Glutamatergic neuron (in vitro differentiated cells): ENCODE measurements around the gene UPK3A. TPM values are rescaled to one million over a fixed set of nuclear protein-coding genes. Genes with fewer than 3 reads are reported as not detected.
A peak's percentile ranks its signal among the peaks of the same experiment; 100 is the strongest.

Experiments
- DNase-seq: peaks from one replicate; pipeline ENCODE4 v3.0.0; 2022
- H3K27ac Mint-ChIP-seq: one replicate; pipeline ENCODE4 v1.8.0; 2020; ENCODE audit warnings: mild to moderate bottlenecking, mixed read lengths, inconsistent platforms; ENCODE audit not compliant: unreplicated experiment
- H3K27me3 Mint-ChIP-seq: one replicate; pipeline ENCODE4 v1.8.0; 2020; ENCODE audit warnings: mild to moderate bottlenecking, moderate library complexity, mixed read lengths, inconsistent platforms; ENCODE audit not compliant: unreplicated experiment
- H3K36me3 Mint-ChIP-seq: one replicate; pipeline ENCODE4 v1.8.0; 2020; ENCODE audit warnings: mild to moderate bottlenecking, mixed read lengths, inconsistent platforms; ENCODE audit not compliant: unreplicated experiment
- H3K4me1 Mint-ChIP-seq: one replicate; pipeline ENCODE4 v1.8.0; 2020; ENCODE audit warnings: mild to moderate bottlenecking, low read depth, mixed read lengths, inconsistent platforms; ENCODE audit not compliant: unreplicated experiment
- H3K4me3 Mint-ChIP-seq: one replicate; pipeline ENCODE4 v1.8.0; 2020; ENCODE audit warnings: mild to moderate bottlenecking, mixed read lengths, inconsistent platforms; ENCODE audit not compliant: unreplicated experiment
- H3K9me3 Mint-ChIP-seq: one replicate; pipeline ENCODE4 v1.8.0; 2020; ENCODE audit warnings: mild to moderate bottlenecking, moderate library complexity, mixed read lengths, inconsistent platforms; ENCODE audit not compliant: unreplicated experiment
- total RNA-seq: library from RNA; stranded (reverse); fragmentation: NEBNext Ultra II Directional; extraction: Animal tissue kit (Norgen Biotek cat#: 25700); gene quantifications from one replicate; pipeline ENCODE4 v1.2.1, GENCODE V29; 2021; ENCODE audit not compliant: unreplicated experiment
- TF ChIP-seq, protein P1 (sequence below): fragments of 200-600 bp; sonication (generic); IDR thresholded peaks from one replicate; pipeline ENCODE4 v1.5.0; 2021; ENCODE audit not compliant: partially characterized antibody, unreplicated experiment

The UPK3A gene
- total RNA-seq, 1 donor from 2014 or later: not detected

DNA sequence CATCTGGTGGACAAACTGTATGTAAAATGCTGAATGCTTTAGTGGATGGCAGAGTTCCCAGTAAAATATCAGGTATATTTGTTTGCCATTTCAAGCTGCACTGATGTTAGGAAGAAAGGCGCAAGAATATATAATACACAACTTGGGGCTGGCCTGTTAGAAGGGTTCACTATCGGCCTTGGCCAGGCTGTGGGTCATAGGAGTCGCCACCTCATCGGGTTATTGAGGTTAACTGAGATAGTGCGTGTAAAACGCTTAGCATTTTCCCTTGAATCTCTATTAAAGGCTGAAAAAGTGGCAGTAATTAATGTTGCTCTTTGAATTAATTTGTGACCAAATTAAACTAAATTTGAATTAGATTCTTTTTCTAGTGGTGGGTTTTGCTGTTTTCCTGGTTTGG, 30.0 kb downstream of the UPK3A start:
- Mint-ChIP-seq H3K4me3 (no peak overlapping the region), H3K4me1 (peaks cover 17% of the 10 kb centered on the region), H3K27ac (no peak overlapping the region), H3K36me3 (no peaks in the 10 kb centered on the region), H3K9me3 (peaks cover 6% of the 10 kb centered on the region), H3K27me3 (peaks cover 3% of the 10 kb centered on the region)
- no peak for DNase-seq
- TF ChIP-seq, protein P1, sequence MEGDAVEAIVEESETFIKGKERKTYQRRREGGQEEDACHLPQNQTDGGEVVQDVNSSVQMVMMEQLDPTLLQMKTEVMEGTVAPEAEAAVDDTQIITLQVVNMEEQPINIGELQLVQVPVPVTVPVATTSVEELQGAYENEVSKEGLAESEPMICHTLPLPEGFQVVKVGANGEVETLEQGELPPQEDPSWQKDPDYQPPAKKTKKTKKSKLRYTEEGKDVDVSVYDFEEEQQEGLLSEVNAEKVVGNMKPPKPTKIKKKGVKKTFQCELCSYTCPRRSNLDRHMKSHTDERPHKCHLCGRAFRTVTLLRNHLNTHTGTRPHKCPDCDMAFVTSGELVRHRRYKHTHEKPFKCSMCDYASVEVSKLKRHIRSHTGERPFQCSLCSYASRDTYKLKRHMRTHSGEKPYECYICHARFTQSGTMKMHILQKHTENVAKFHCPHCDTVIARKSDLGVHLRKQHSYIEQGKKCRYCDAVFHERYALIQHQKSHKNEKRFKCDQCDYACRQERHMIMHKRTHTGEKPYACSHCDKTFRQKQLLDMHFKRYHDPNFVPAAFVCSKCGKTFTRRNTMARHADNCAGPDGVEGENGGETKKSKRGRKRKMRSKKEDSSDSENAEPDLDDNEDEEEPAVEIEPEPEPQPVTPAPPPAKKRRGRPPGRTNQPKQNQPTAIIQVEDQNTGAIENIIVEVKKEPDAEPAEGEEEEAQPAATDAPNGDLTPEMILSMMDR: no peak

DNA sequence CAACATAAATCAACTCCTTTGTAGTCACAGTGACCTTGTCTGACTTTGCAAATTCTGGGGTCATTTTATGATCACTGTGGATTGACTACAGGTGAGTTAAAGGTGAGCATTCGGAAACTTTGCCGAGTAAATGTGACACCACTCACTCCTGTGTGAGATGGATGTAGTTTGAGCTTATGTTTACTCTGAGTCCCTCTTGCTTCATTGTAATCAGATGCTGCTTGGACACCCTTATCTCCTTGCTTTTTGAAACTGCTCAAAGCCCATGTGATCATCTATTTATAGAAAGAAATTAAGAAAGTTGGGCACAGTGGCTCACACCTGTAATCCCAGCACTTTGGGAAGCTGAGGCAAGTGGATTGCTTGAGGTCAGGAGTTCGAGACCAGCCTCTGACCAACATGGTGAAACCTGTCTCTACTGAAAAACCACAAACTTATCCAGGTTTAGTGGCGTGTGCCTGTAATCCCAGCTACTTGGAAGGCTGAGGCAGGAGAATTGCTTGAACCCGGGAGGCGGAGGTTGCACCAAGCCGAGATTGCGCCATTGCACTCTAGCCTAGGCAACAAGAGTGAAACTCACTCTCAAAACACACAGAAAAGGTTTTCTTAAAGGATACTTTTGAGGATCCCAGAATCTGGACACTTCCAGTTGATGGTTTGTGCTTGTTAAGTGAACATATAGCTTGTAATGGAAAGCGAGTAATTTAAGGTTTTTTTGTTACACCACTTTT, 32.2 kb downstream of the UPK3A start:
- TF ChIP-seq, protein P1: no peak
- Mint-ChIP-seq H3K4me1 (peaks cover 17% of the 10 kb centered on the region), H3K9me3 (no peaks in the 10 kb centered on the region), H3K27me3 (no peaks in the 10 kb centered on the region), H3K27ac (no peak overlapping the region), H3K4me3 (no peak overlapping the region), H3K36me3 (no peaks in the 10 kb centered on the region)
- no peak for DNase-seq

DNA sequence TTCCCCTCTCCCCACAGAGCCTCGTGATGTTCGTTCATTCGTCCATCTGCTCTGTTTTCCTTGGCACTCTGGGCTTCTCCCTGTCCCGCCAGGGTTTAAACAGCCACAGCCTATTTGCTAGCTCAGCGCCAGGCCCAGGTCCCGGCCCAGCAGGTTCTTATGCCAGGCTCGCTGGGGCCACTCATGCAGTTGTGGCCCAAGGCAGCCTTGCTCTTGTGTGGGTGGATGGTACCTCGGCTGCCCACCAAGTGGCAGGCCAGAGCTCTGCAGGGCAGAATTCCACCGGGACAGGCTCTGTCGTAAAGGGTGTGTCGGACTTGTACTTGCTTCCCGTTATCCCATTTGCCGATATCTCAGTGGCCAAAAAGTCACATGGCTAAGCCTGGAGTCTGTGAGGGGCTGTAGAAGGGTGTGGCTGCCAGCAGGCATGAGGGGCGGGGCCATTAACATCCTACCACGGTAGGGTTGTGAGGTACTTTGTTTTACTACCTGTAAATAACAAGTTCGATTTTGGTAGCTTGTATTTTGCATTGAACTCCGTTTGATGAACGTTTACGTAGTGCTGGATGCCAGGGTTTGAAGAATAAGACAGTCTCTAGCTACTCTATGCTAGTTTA, 32.9 kb downstream of the UPK3A start:
- peaks cover 17% of the 10 kb centered on the region for H3K4me1 Mint-ChIP-seq
- no peak overlapping the region for H3K4me3 Mint-ChIP-seq
- peak; percentile 58 for DNase-seq
- H3K27me3 Mint-ChIP-seq: peaks cover 1% of the 10 kb centered on the region
- no peak overlapping the region for H3K27ac Mint-ChIP-seq
- H3K9me3 Mint-ChIP-seq: no peaks in the 10 kb centered on the region
- H3K36me3 Mint-ChIP-seq: no peaks in the 10 kb centered on the region
- TF ChIP-seq, protein P1: no peak

DNA sequence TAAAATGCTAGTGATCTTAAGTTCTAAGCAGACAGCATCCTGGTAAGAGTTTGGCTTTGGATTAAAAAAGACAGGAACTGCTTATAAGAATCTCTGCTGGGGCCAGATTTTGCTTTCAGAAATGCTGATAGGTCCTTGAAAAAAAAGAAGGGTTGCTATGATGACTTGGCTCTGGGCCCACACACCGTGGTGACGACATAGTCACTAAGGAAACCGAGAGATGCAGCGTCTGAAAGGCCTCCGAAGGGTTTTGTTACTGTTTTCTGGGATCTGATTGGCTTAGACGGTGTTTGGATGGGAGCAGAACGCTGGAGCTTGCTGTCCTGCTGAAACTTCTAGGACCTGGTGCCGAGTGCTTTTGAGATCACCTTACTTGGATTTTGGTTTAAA, 33.4 kb downstream of the UPK3A start:
- no peak overlapping the region for H3K27ac Mint-ChIP-seq
- H3K4me3 Mint-ChIP-seq: no peak overlapping the region
- H3K9me3 Mint-ChIP-seq: no peaks in the 10 kb centered on the region
- peaks cover 1% of the 10 kb centered on the region for H3K27me3 Mint-ChIP-seq
- no peaks in the 10 kb centered on the region for H3K36me3 Mint-ChIP-seq
- TF ChIP-seq, protein P1: no peak
- peaks cover 17% of the 10 kb centered on the region for H3K4me1 Mint-ChIP-seq
- no peak for DNase-seq

DNA sequence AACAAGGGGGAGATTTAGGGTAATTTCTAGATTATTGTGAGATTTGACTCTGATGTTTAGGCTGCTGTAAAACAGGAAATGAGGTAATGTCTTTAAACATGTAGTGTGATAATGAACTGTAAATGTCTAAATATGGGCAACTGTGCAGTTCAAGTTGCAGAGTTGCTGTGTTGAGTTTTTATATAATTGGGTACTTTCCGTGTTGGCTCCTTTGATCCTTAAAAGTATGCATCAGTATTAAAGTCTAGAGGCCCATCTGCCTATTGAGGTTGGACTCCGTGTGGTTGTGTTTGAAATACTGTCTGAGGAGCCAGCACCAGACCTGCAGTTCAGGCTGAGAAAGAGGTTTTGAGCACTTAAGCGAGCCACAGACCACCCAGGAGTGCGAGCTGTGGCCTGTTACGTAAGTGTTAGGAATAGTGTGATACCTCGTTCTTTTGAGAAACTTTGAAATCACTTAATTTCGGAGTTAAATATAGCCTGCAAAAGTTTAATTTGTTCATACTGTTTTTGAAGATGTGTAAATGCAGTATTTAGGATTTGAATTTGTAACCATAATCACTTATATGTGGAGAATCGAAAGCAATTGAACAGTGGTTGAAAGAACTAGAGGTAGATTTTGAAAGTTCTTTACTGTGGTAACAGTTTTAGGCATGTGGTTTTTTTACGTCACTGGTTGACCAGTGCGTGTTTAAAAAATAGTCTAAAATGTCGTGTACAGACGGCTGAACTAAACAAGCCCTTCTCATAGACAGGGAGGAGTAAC, 34.0 kb downstream of the UPK3A start:
- H3K4me1 Mint-ChIP-seq: peaks cover 17% of the 10 kb centered on the region
- H3K9me3 Mint-ChIP-seq: no peaks in the 10 kb centered on the region
- no peak overlapping the region for H3K27ac Mint-ChIP-seq
- TF ChIP-seq, protein P1: no peak
- peaks cover 3% of the 10 kb centered on the region for H3K27me3 Mint-ChIP-seq
- peaks cover 5% of the 10 kb centered on the region for H3K36me3 Mint-ChIP-seq
- H3K4me3 Mint-ChIP-seq: no peak overlapping the region
- DNase-seq: no peak
